Transverse colon (tissue), 4 donors: ENCODE data around the gene DAZAP2. TPM values are rescaled to one million over a fixed set of nuclear protein-coding genes. Genes with fewer than 3 reads are reported as not detected.

Source experiments
- DNase-seq: peaks from one replicate; pipeline ENCODE4 v3.0.0-alpha.2; 2019
- H3K27ac ChIP-seq, 4 donors: fragments of 200-600 bp; sonication (generic); 2 replicates each; pipeline ENCODE4 v1.5.1; 2016 to 2018; ENCODE audit warnings: inconsistent platforms in 4 of 4
- H3K27me3 ChIP-seq: fragments of 200-600 bp; sonication (generic); 2 replicates; pipeline ENCODE4 v1.5.1; 2017; ENCODE audit warnings: inconsistent platforms
- H3K36me3 ChIP-seq, 4 donors: fragments of 200-600 bp; sonication (generic); 2 replicates each; pipeline ENCODE4 v1.5.1; 2017 to 2019; ENCODE audit warnings: inconsistent platforms in 4 of 4
- H3K4me1 ChIP-seq, 4 donors: fragments of 200-600 bp; sonication (generic); 2 replicates each; pipeline ENCODE4 v1.5.1; 2017 to 2020; ENCODE audit warnings: inconsistent platforms in 4 of 4
- H3K4me3 ChIP-seq, 4 donors: fragments of 200-600 bp; sonication (generic); 1 replicate in 1 of 4; 2 replicates in 3 of 4; pipeline versions ENCODE4 v1.5.1 to v1.6.1; 2017 to 2019; ENCODE audit warnings: inconsistent platforms in 4 of 4
- H3K9me3 ChIP-seq, 2 donors: fragments of 200-600 bp; sonication (generic); 2 replicates each; pipeline ENCODE4 v1.5.1; 2017 to 2019; ENCODE audit warnings: inconsistent platforms in 2 of 2
- CTCF ChIP-seq, 5 experiments: fragments of 200-600 bp in 3 of 5; fragments of 450-650 bp in 2 of 5; sonication (generic) in 3 of 5; IDR thresholded peaks; 1 replicate in 2 of 5; 2 replicates in 3 of 5; pipeline ENCODE4 v1.5.1; 2016 to 2017; ENCODE audit warnings: antibody characterized with exemption in 5 of 5, inconsistent platforms in 3 of 5, mild to moderate bottlenecking in 2 of 5, moderate library complexity in 1 of 5
- EP300 ChIP-seq: sonication (generic); formaldehyde crosslinking; IDR thresholded peaks from one replicate; pipeline ENCODE4 v1.6.1; 2017; ENCODE audit warnings: antibody characterized with exemption, low read depth
- POLR2A ChIP-seq: fragments of 450-650 bp; IDR thresholded peaks from one replicate; pipeline ENCODE4 v1.6.1; 2016; ENCODE audit warnings: antibody characterized with exemption, mild to moderate bottlenecking, moderate library complexity
- POLR2AphosphoS5 ChIP-seq, 3 donors: sonication (generic); formaldehyde crosslinking; IDR thresholded peaks; one replicate each; pipeline ENCODE4 v1.6.1; 2016; ENCODE audit warnings: antibody characterized with exemption in 3 of 3
- whole genome bisulfite sequencing, 2 donors: methylation state at CpG; one replicate each; pipeline ENCODE4 v1.1.5; 2018; ENCODE audit warnings: low coverage in 1 of 2; 5-methylcytosine and 5-hydroxymethylcytosine counted together
- in situ Hi-C, 4 donors: fragments of 200-750 bp; cut with MboI; loops; one replicate each; pipeline versions ENCODE4 v1.15.0 to v1.15.1; 2017; ENCODE audit warnings: low sequenced_read_pairs in 3 of 4, low pct_ligation_motif_present in 1 of 4, low pct_unique_long_range_greater_than_20kb in 1 of 4
- intact Hi-C: fragments of 100-400 bp; cut with DNase I; formaldehyde crosslinking; loops from one replicate; pipeline ENCODE4 v1.15.1; 2023; ENCODE audit warnings: low total_unique reads
- total RNA-seq, 4 donors: library from RNA; depleted of rRNA; stranded (reverse); fragments of >200 nt; gene quantifications; one replicate each; pipeline ENCODE4 v1.1.0, GENCODE V29; 2016

The DAZAP2 gene
- total RNA-seq, 4 donors from 2014 or later: 106 to 429 (median 233) TPM

- Histone ChIP-seq H3K4me3 (no peak overlapping the region), H3K27ac (no peak overlapping the region), H3K36me3 (no peaks in the 10 kb centered on the region), H3K9me3 (no peaks in the 10 kb centered on the region), H3K27me3 (no peaks in the 10 kb centered on the region), H3K4me1 (no peaks in the 10 kb centered on the region)
- WGBS, 2 donors: 86 to 96% methylated on average over 1 to 2 of the region's 2 CpGs
- TF ChIP-seq EP300 (no peak), CTCF (IDR thresholded peaks at IDR 0.05) (no peak), POLR2A (no peak), POLR2AphosphoS5 (IDR thresholded peaks at IDR 0.05) (no peak)
- intact Hi-C loops (no loop called here), in situ Hi-C loops (no loop called here)
- DNase-seq: no peak
Observed at GRCh38 chr12:51209259-51209658, 29.4 kb upstream of the DAZAP2 start.

- 65% methylated on average over 2 of the region's 2 CpGs; no CpG with 5 or more reads in 1 of the 2 donors for WGBS, 2 donors
- in situ Hi-C loops (no loop called here), intact Hi-C loops (no loop called here)
- TF ChIP-seq POLR2AphosphoS5 (IDR thresholded peaks at IDR 0.05) (no peak), POLR2A (no peak), CTCF (IDR thresholded peaks at IDR 0.05) (no peak), EP300 (no peak)
- Histone ChIP-seq H3K27ac (no peak overlapping the region), H3K36me3 (no peaks in the 10 kb centered on the region), H3K4me3 (no peak overlapping the region), H3K4me1 (no peaks in the 10 kb centered on the region), H3K27me3 (no peaks in the 10 kb centered on the region), H3K9me3 (no peaks in the 10 kb centered on the region)
- no peak for DNase-seq
Observed at GRCh38 chr12:51210690-51211395, 27.8 kb upstream of the DAZAP2 start.

DNA sequence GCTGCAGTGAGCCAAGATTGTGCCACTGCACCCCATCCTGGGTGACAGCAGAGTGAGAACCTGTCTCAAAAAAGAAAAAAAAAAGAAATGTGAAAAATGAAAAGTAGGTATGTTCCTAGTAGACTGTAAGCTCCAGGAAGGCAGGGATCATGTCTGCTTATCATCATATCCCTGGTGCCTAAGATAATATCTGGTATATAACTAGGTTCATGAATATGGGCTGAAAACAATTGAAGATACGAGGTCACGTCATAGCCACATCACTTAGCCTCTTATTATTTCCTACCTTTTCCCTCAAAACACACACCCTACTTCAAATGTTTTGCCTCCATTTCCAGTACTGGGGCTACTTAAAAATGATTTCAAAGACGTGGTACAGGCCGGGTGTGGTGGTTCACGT, 23.7 kb upstream of the DAZAP2 start:
- no peaks in the 10 kb centered on the region for H3K36me3 ChIP-seq
- TF ChIP-seq CTCF (IDR thresholded peaks at IDR 0.05): no peak
- TF ChIP-seq POLR2AphosphoS5 (IDR thresholded peaks at IDR 0.05): no peak
- no peak for TF ChIP-seq POLR2A
- no peak for TF ChIP-seq EP300
- 88 to 100% methylated on average over 2 to 5 of the region's 5 CpGs for WGBS, 2 donors
- intact Hi-C loops (no loop called here), in situ Hi-C loops (no loop called here)
- no peaks in the 10 kb centered on the region for H3K9me3 ChIP-seq
- H3K27ac ChIP-seq: no peak overlapping the region
- no peak for DNase-seq
- H3K4me3 ChIP-seq: no peak overlapping the region
- H3K27me3 ChIP-seq: no peaks in the 10 kb centered on the region
- peaks cover 0 to 20% (median 12%) of the 10 kb centered on the region in 4 donors for H3K4me1 ChIP-seq

GRCh38 chr12:51216642-51217041, 22.0 kb upstream of the DAZAP2 start:
- H3K27me3 ChIP-seq: no peaks in the 10 kb centered on the region
- no peaks in the 10 kb centered on the region for H3K9me3 ChIP-seq
- no peaks in the 10 kb centered on the region for H3K36me3 ChIP-seq
- TF ChIP-seq CTCF (IDR thresholded peaks at IDR 0.05) (no peak), POLR2A (no peak), EP300 (no peak), POLR2AphosphoS5 (IDR thresholded peaks at IDR 0.05) (no peak)
- in situ Hi-C loops (no loop called here), intact Hi-C loops (no loop called here)
- peaks cover 0 to 20% (median 12%) of the 10 kb centered on the region in 4 donors for H3K4me1 ChIP-seq
- peak overlapping the region; percentile 44 to 98 (median 92) for H3K4me3 ChIP-seq
- H3K27ac ChIP-seq: peak overlapping the region; percentile 90 to 97 (median 95)
- 30 to 66% methylated on average over 4 to 7 of the region's 7 CpGs for WGBS, 2 donors
- no peak for DNase-seq
